Superior temporal gyrus (tissue), 1 donor: ENCODE measurements around the gene BFSP2.

ENCODE experiments used
- DNase-seq: peaks from one replicate; pipeline ENCODE4 v3.0.0-alpha.2; 2016; ENCODE audit errors: extremely low spot score

Gene BFSP2

GRCh38 chr3:133383741-133384140 is 16.1 kb upstream of the BFSP2 start:
- no peak for DNase-seq

- peak; percentile 88 for DNase-seq
Measured at GRCh38 chr3:133384331-133385027, 15.4 kb upstream of the BFSP2 start.

- no peak for DNase-seq
Measured at GRCh38 chr3:133386876-133387275, 13.0 kb upstream of the BFSP2 start.

- no peak for DNase-seq
Measured at GRCh38 chr3:133387341-133387740, 12.5 kb upstream of the BFSP2 start.

GRCh38 chr3:133388696-133389395 is 11.0 kb upstream of the BFSP2 start:
- no peak for DNase-seq

GRCh38 chr3:133390715-133391114 is 9.1 kb upstream of the BFSP2 start:
- DNase-seq: no peak

- DNase-seq: no peak
Measured at GRCh38 chr3:133393204-133393603, 6.7 kb upstream of the BFSP2 start.

GRCh38 chr3:133393691-133394474 is 6.0 kb upstream of the BFSP2 start:
- no peak for DNase-seq

- no peak for DNase-seq
Measured at GRCh38 chr3:133394561-133395311, 5.1 kb upstream of the BFSP2 start.

GRCh38 chr3:133396906-133397305 is 3.0 kb upstream of the BFSP2 start:
- no peak for DNase-seq

GRCh38 chr3:133401374-133402135 is 1.7 kb downstream of the BFSP2 start:
- DNase-seq: peak; percentile 64

- peak; percentile 16 for DNase-seq
Measured at GRCh38 chr3:133404920-133405319, 5.1 kb downstream of the BFSP2 start.

GRCh38 chr3:133408366-133408765 is 8.5 kb downstream of the BFSP2 start:
- no peak for DNase-seq

- no peak for DNase-seq
Measured at GRCh38 chr3:133408961-133409360, 9.1 kb downstream of the BFSP2 start.

GRCh38 chr3:133410191-133410892 is 10.5 kb downstream of the BFSP2 start:
- DNase-seq: no peak

- DNase-seq: peak; percentile 50
Measured at GRCh38 chr3:133412183-133413132, 12.6 kb downstream of the BFSP2 start.

- DNase-seq: peak; percentile 87
Measured at GRCh38 chr3:133413161-133414020, 13.5 kb downstream of the BFSP2 start.

GRCh38 chr3:133414021-133414392 is 14.2 kb downstream of the BFSP2 start:
- no peak for DNase-seq
